Fibroblast of skin of right quadriceps (primary cell): ENCODE measurements around the gene YKT6.
"Not testable (repeated sequence)": the region's sequence is repeated elsewhere in the genome, so short reads cannot be mapped to it uniquely, and the experiment has no call there.

Source experiments
- DNase-seq: peaks from one replicate; pipeline ENCODE4 v3.0.0-alpha.2; 2013

Gene YKT6

DNA sequence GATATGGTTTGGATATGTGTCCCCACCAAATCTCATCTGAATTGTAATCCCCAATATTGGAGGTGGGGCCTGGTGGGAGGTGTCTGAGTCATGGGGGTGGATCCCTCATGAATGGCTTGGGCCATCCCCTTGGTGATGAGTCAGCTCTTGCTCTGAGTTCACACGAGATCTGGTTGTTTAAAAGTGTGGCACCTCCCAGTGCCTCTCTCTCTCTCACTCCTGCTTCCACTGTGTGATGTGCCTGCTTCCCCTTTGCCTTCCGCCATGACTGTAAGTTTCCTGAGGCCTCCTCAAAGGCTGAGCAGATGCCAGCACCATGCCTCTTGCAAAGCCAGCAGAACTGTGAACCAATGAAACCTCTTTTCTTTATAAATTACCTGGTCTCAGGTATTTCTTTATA is 6.7 kb upstream of the YKT6 start:
- peak; percentile 39 for DNase-seq

DNA sequence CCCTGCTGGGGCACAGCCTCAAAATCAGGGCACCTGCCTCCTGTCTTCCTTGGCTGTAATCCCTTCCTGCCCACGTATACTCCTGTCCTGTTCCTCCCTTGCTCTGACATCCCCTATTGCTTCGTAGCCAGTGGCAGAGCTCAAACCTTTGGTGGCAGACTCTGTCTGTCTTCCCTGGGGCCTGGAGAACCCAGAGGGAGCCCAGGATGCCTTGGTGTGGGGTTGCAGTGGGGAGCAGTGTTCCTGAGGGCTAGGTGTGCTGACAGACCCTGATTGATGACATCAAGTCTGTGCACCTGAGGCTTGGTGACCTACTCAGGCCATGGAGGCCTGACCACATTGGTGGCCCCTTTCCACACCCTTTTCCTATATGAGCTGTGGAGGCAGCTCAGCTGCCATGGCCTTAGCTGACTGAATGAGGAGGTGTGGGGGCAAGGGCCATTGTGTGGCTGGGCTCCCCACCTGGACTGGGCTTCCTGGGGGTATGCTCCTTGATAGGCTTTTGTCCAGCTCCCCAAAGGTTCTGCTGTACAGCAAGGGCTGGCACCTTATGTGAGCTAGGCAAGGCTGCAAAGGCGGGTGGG is 6.1 kb upstream of the YKT6 start:
- no peak for DNase-seq

GRCh38 chr7:44195889-44196288 is 4.9 kb upstream of the YKT6 start:
- no peak for DNase-seq

- DNase-seq, result peak; percentile 39
These were observed 4.3 kb upstream of the YKT6 start for GRCh38 chr7:44196450-44196872.

DNA sequence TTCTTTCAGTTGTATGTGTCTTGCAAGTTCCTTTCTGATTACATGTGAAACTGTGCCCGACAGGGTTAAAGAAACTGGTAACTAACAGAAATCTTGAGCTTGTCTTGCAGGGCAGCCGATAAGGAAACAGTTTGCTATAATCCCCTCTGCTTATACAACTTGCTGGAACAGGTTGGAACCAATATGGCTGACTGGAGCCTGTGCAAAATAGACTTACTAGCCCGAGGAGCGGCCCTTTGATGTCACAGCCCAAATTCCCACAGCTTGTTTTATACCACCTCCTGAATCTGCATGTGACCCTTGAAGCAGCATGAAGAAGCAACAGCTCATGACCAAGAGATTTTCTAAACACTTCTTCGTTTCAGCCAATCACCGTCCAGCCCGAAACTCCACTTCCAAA is 3.3 kb upstream of the YKT6 start:
- DNase-seq, result no peak

- not testable (repeated sequence) for DNase-seq
These were observed 615 bp upstream of the YKT6 start for GRCh38 chr7:44200163-44200562.

DNA sequence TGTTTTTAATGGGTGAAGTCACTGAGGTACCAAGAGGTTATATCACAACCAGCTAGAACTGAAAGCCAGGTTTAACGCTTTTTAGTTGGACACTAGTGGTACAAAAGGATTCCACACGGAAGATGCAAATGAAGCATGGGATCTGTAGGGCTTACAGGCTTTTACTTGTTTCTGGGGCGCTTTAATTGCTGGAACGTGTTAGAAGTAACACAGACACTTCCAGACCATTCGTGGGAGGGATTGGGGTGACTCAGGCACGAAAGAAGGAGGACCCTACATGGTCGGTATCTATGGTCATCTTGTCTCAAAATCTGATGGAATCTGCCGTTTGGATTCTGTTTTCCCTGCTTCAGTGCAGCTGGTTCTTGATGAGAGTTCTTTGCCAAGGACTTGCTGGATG is 1.0 kb downstream of the YKT6 start:
- DNase-seq, result no peak

GRCh38 chr7:44206008-44206407 is 5.2 kb downstream of the YKT6 start:
- no peak for DNase-seq

DNA sequence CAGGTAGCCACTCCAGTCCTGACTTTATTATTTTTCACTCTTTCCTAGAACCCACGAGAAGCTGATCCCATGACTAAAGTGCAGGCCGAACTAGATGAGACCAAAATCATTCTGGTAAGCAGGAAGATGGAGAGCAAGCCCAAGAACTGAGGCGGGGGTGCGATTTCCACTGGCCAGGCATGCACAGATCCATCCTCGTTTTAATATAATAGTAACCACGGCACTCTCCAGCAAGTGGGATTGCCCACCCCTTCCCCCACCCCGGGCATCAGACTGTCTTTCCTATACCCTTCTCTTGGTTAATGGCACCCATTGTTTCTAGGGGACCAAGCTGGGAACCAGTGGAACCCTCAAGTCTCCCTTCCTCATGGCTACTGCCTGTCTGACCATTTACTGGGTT is 7.3 kb downstream of the YKT6 start:
- no peak for DNase-seq

DNA sequence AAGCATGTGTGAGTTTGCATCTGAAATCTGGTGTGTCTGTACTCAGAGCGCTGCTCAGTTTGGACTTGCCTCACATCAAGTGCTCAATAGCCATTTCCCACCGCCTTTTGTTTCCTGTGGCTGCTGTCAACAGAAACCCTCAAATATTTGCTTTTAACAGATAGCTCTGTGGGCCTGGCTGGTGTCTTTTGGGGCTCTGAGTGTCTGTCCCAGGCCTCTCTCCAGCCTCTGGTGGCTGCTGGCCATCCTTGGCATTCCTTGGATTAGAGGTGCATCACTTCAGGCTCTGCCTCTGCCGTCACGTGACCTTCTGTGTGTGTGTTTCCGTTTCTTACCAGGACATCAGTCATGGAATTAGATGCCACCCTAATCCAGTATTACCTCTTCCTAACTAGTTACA is 9.3 kb downstream of the YKT6 start:
- no peak for DNase-seq

- no peak for DNase-seq
These were observed 10.4 kb downstream of the YKT6 start for GRCh38 chr7:44211126-44211675.

DNA sequence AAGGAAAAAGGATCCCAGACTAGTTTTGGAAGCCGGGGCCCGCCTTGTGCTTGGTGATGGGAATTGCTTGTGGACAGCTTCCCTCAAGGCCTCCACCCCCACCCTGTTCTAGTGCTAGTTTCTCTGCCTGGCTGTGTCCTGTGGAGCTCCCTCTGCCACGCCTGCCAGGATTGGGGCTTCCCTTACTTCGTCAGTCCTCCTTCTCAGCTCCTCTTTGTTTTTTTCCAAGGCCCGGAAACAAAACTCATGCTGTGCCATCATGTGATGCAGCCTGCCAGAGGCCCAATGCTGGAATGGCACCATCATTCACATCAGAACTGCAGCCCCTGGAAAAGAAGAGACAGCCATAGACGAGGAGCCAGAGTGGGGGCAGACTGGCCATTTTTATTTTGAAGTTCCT is 11.2 kb downstream of the YKT6 start:
- DNase-seq, result no peak

GRCh38 chr7:44212581-44213184 is 11.9 kb downstream of the YKT6 start:
- no peak for DNase-seq

GRCh38 chr7:44213206-44213876 is 12.6 kb downstream of the YKT6 start:
- no peak for DNase-seq

DNA sequence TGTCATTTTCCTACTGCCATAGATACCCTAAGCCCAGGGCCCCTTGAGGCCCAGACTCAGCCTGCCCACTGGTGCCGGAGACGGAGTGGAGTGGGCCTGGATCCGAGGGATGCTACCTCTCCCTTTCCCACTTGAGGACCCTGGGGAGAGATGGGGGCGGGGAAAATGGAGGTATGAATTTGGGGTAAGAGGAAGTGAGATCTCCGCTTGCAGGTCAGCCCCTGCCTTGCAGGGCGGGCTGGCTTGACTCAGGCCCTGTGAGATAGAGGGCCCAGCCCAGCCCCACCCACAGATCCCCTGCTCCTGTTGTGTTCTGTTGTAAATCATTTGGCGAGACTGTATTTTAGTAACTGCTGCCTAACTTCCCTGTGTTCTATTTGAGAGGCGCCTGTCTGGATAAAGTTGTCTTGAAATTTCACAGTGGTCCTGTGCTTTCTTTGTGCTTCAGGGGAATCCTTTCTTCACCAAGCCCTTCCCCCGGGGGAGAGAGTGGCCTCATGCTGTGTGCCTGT is 13.2 kb downstream of the YKT6 start:
- DNase-seq, result no peak

- no peak for DNase-seq
These were observed 14.8 kb downstream of the YKT6 start for GRCh38 chr7:44215531-44215930.

DNA sequence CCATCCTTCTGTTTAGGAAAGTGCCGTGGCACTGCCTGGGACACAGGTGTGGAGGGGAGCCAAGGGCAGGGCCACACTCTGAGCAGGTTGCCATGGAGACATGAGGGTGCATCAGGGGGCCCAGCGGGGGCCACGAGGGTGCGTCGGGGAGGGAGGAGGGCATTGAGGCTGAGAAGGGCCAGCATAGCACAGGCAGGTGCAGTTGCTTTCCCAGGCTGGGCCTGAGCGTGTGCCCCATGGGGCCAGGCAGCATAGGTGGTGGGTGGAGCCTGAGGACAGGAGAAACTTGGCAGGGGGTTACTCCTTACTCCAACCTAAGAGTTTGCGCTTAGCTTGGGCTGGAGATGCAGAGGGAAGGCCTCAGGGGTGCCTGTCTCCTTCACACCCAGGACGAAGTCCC is 15.2 kb downstream of the YKT6 start:
- no peak for DNase-seq

DNA sequence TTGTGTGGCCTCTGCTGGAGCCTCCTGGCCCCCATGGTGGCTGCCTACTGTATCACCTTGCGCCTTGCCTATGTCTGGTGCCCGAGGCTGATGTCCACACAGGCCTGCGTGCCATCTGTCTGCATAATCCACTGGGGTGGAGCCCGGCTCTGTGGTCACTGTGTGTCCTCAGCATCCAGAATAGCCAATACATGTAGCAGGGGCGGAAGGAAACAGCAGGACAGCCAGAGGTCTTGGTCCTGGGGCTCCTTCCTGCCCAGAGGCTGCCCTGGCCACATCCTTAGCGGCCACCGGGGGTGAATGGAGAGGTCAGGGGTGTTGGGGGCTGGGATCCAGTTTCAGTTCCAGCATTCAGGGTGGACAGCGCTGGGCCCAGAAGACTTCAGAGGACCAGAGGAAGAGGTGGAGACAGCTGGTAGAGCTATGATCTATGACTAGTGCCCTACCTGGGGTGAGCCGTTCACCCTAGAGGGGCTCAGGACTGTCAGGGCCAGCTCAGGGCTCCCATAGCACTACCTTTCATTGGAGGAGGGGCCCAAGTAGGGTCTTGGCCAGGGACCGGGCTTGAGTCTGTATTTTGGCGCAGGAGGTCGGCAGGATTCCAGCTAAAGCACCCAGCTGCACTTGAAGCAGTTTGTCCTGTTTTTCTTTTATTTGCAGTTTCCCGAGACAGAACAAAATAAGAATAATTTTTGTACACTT is 15.9 kb downstream of the YKT6 start:
- no peak for DNase-seq

GRCh38 chr7:44217223-44217714 is 16.5 kb downstream of the YKT6 start:
- DNase-seq, result no peak

- no peak for DNase-seq
These were observed 17.1 kb downstream of the YKT6 start for GRCh38 chr7:44217852-44218402.

DNA sequence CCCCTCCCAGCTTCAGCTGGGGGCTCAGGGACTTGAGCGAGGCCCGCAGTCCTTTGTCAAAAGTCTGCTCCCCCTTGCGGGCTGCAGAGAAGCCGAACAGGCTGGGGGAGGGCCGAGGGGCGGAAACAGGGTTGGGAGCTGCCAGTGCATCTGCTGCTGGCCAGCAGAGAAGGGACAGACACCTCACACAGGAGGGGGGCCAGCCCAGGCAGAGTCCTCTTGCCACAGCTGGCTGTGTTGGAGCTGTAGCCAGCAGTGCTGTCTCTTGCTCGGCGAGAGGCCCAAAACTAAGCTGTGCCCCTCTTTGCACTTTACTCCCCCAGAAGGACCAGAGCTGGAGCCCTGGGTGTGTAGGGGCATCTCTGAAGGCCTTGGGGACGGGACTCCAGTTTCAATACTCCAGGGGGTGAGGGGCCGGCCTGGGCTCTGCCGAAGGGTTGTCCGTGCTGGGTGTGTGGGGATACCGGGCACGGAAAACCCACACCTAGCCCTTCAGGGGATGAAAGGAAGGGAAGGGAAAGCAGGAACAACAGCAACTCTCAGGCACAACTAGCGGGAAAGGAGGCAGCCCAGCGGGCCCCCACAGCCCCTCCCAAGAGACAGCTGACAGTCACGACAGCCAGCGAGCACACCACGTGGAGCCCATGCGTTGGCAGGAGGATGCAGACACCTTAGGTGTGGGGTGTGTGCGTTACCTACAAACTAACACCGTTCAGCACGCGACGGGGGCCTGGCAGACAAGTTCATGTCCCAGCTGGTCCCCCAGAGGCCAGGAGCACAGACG is 17.8 kb downstream of the YKT6 start:
- DNase-seq, result no peak

DNA sequence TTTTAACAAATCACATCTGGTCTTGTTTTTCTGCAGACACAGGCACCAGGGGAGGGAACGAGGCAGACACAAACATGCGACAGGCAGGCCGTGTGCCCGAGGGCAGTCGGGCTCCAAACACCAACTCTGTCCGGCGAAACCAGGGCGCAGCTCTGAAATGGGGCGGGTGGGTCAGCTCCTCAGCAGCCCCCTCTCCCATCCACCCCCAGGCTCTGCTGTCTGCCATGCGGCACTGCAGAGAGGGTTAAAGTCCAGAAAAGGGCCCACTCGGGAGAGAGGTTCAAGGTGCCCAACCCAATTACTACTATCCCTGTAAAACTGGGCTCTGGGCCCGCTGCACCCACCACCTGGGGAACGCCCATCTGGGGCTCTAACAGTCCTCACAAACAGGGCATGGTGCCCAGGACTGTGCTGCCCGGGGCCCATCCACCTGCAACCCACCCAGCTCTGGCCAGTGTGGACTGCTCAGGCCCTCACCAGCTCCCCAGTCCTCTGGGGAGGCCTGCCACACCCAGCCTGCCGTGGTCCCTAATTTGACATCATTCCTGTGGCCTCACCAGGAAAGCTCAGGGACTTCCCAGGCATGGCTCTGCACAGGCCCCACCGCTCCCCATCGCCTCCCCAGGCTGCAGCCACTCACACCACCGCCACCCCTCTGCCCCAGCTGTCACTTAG is 18.7 kb downstream of the YKT6 start:
- no peak for DNase-seq
